ENCODE data around the gene MS4A5. TPM values are rescaled to one million over a fixed set of nuclear protein-coding genes. Genes with fewer than 3 reads are reported as not detected.

MS4A5 gene
- total RNA-seq, 1 donor from 2014 or later = not detected

- DNase-seq (ENCODE audit: low spot score, unreplicated experiment) = no peak
- Mint-ChIP-seq H3K9me3 (ENCODE audit: low read depth) (peaks cover 3% of the 10 kb centered on the region), H3K4me1 (ENCODE audit: low read depth) (no peaks in the 10 kb centered on the region), H3K36me3 (ENCODE audit: insufficient read depth) (no peaks in the 10 kb centered on the region), H3K27me3 (peaks cover 5% of the 10 kb centered on the region), H3K27ac (no peak overlapping the region), H3K4me3 (ENCODE audit: low read depth) (no peak overlapping the region)
- no peak for TF ChIP-seq CTCF (IDR thresholded peaks at IDR 0.05; ENCODE audit: unreplicated experiment)
Observed at GRCh38 chr11:60394666-60395380, 34.5 kb upstream of the MS4A5 start.

GRCh38 chr11:60396382-60396781 lies 33.0 kb upstream of the MS4A5 start, which contains the start of gene MS4A14:
Gene MS4A14, plus strand, starts transcription at chr11:60396459. Its CDS starts 120 bp downstream, at chr11:60396579.
- Mint-ChIP-seq H3K27me3 (peaks cover 5% of the 10 kb centered on the region), H3K4me3 (ENCODE audit: low read depth) (no peak within 1 kb of the TSS), H3K27ac (no peak within 1 kb of the TSS), H3K9me3 (ENCODE audit: low read depth) (peaks cover 3% of the 10 kb centered on the region), H3K36me3 (ENCODE audit: insufficient read depth) (no peaks in the 10 kb centered on the region), H3K4me1 (ENCODE audit: low read depth) (no peaks in the 10 kb centered on the region)
- TF ChIP-seq CTCF (IDR thresholded peaks at IDR 0.05; ENCODE audit: unreplicated experiment) = no peak
- DNase-seq (ENCODE audit: low spot score, unreplicated experiment) = no peak

- no peak for DNase-seq (ENCODE audit: low spot score, unreplicated experiment)
- peaks cover 5% of the 10 kb centered on the region for H3K27me3 Mint-ChIP-seq
- H3K4me1 Mint-ChIP-seq (ENCODE audit: low read depth) = no peaks in the 10 kb centered on the region
- H3K9me3 Mint-ChIP-seq (ENCODE audit: low read depth) = peaks cover 3% of the 10 kb centered on the region
- TF ChIP-seq CTCF (IDR thresholded peaks at IDR 0.05; ENCODE audit: unreplicated experiment) = no peak
- no peak overlapping the region for H3K4me3 Mint-ChIP-seq (ENCODE audit: low read depth)
- H3K27ac Mint-ChIP-seq = no peak overlapping the region
- H3K36me3 Mint-ChIP-seq (ENCODE audit: insufficient read depth) = no peaks in the 10 kb centered on the region
Observed at GRCh38 chr11:60396799-60397198, 32.6 kb upstream of the MS4A5 start.

GRCh38 chr11:60420015-60420414 lies 9.4 kb upstream of the MS4A5 start:
- H3K4me3 Mint-ChIP-seq (ENCODE audit: low read depth) = no peak overlapping the region
- H3K4me1 Mint-ChIP-seq (ENCODE audit: low read depth) = no peaks in the 10 kb centered on the region
- no peak overlapping the region for H3K27ac Mint-ChIP-seq
- H3K36me3 Mint-ChIP-seq (ENCODE audit: insufficient read depth) = no peaks in the 10 kb centered on the region
- DNase-seq (ENCODE audit: low spot score, unreplicated experiment) = no peak
- peaks cover 16% of the 10 kb centered on the region for H3K27me3 Mint-ChIP-seq
- no peak for TF ChIP-seq CTCF (IDR thresholded peaks at IDR 0.05; ENCODE audit: unreplicated experiment)
- H3K9me3 Mint-ChIP-seq (ENCODE audit: low read depth) = peaks cover 8% of the 10 kb centered on the region

GRCh38 chr11:60422609-60423008 lies 6.8 kb upstream of the MS4A5 start:
- no peak for TF ChIP-seq CTCF (IDR thresholded peaks at IDR 0.05; ENCODE audit: unreplicated experiment)
- H3K9me3 Mint-ChIP-seq (ENCODE audit: low read depth) = peaks cover 5% of the 10 kb centered on the region
- H3K4me3 Mint-ChIP-seq (ENCODE audit: low read depth) = no peak overlapping the region
- no peaks in the 10 kb centered on the region for H3K27me3 Mint-ChIP-seq
- no peak for DNase-seq (ENCODE audit: low spot score, unreplicated experiment)
- H3K4me1 Mint-ChIP-seq (ENCODE audit: low read depth) = no peaks in the 10 kb centered on the region
- H3K36me3 Mint-ChIP-seq (ENCODE audit: insufficient read depth) = no peaks in the 10 kb centered on the region
- H3K27ac Mint-ChIP-seq = no peak overlapping the region
